ENCODE results near the gene CARS1.

The CARS1 gene

GRCh38 chr11:3010521-3011275, 46.5 kb downstream of the CARS1 start:
- DNase-seq (ENCODE audit: low read depth), result no peak
- no peak overlapping the region for H3K4me3 ChIP-seq (ENCODE audit: low read length)
- no peak for TF ChIP-seq CTCF (conservative IDR thresholded peaks at IDR 0.05; ENCODE audit: low read length)

DNA sequence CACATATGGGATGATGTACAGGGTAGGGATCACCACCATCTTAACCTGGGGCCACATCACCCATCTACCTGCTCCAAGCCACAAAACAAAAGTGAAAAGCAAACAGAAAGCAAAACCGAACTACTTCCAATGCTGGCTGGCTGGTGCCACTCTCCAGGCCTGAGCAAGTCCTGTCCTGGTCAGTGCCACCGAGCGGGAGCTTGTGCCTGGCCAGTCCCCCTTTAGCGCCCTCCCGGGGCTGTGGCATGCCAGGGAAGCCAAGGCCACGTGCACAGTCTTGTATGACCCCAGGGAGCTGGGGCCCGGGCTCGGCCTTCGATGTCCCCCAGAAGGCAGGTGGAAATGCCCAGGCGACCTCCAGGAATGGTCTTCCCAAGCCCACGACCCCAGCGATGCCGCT, 47.2 kb downstream of the CARS1 start:
- no peak for DNase-seq (ENCODE audit: low read depth)
- H3K4me3 ChIP-seq (ENCODE audit: low read length), result no peak overlapping the region
- TF ChIP-seq CTCF (conservative IDR thresholded peaks at IDR 0.05; ENCODE audit: low read length), result no peak

GRCh38 chr11:3009481-3009880, 47.7 kb downstream of the CARS1 start:
- TF ChIP-seq CTCF (conservative IDR thresholded peaks at IDR 0.05; ENCODE audit: low read length), result no peak
- no peak for DNase-seq (ENCODE audit: low read depth)
- no peak overlapping the region for H3K4me3 ChIP-seq (ENCODE audit: low read length)

DNA sequence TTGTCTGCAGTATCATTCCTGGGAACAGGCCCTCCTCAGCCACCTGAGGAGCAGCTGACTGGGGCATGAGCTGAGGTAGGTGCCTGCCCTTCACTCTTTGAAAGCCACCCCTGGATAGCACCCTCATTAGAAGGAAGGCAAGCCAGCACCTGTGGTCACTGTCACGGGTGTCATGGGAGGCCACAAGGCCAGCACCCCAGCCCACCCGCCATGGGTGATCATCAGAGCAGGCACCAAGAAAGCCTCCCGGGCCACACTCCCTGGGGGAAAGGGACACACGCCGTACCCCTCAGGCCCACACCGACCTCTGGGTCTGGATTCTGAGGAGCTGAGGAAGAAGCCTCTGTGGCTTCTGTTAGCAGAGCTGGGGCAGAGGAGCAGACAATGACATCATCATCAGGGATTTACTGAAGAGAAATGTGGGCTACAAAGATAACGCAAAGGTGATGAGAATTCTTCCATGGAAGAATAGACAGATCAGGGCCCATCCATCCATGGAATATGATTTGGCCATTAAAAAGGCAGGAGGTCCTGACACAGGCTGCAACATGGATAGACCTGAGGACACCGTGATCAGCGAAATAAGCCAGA, 48.4 kb downstream of the CARS1 start:
- no peak overlapping the region for H3K4me3 ChIP-seq (ENCODE audit: low read length)
- DNase-seq (ENCODE audit: low read depth), result no peak
- no peak for TF ChIP-seq CTCF (conservative IDR thresholded peaks at IDR 0.05; ENCODE audit: low read length)

- no peak for TF ChIP-seq CTCF (conservative IDR thresholded peaks at IDR 0.05; ENCODE audit: low read length)
- H3K4me3 ChIP-seq (ENCODE audit: low read length), result no peak overlapping the region
- no peak for DNase-seq (ENCODE audit: low read depth)
Measured at GRCh38 chr11:3007404-3008010, 49.7 kb downstream of the CARS1 start.

GRCh38 chr11:3006505-3007260, 50.5 kb downstream of the CARS1 start:
- no peak for TF ChIP-seq CTCF (conservative IDR thresholded peaks at IDR 0.05; ENCODE audit: low read length)
- H3K4me3 ChIP-seq (ENCODE audit: low read length), result no peak overlapping the region
- DNase-seq (ENCODE audit: low read depth), result no peak

All from AG10803 (cell line).